Measurements from ENCODE around the gene CUBN. TPM values are rescaled to one million over a fixed set of nuclear protein-coding genes. Genes with fewer than 3 reads are reported as not detected.

Gene CUBN
- total and polyA plus RNA-seq, 7 donors: 0.25 to 2.4 (median 1.1) TPM; not detected in 2

GRCh38 chr10:16989826-16990293 lies 139.8 kb downstream of the CUBN start:
- H3K9me3 ChIP-seq: no peaks in the 10 kb centered on the region
- no peak for DNase-seq
- WGBS, 2 donors: 90 to 92% methylated on average over 8 of the region's 8 CpGs
- intact Hi-C loops (cut with DNase I): no loop called here
- no peaks in the 10 kb centered on the region for H3K36me3 ChIP-seq
- H3K4me1 ChIP-seq: no peaks in the 10 kb centered on the region
- no peak overlapping the region for H3K4me3 ChIP-seq
- no peak for TF ChIP-seq POLR2AphosphoS5 (IDR thresholded peaks at IDR 0.05)
- no peak for TF ChIP-seq CTCF (IDR thresholded peaks at IDR 0.05)
- no peak for TF ChIP-seq POLR2A (IDR thresholded peaks at IDR 0.05)
- TF ChIP-seq EP300 (IDR thresholded peaks at IDR 0.05): no peak
- H3K27me3 ChIP-seq: no peaks in the 10 kb centered on the region
- no peak overlapping the region for H3K27ac ChIP-seq

GRCh38 chr10:16988900-16989299 lies 140.7 kb downstream of the CUBN start:
- H3K4me3 ChIP-seq: no peak overlapping the region
- intact Hi-C loops (cut with DNase I): no loop called here
- H3K36me3 ChIP-seq: no peaks in the 10 kb centered on the region
- H3K27me3 ChIP-seq: no peaks in the 10 kb centered on the region
- no peaks in the 10 kb centered on the region for H3K4me1 ChIP-seq
- 70 to 80% methylated on average over 2 of the region's 2 CpGs for WGBS, 2 donors
- H3K27ac ChIP-seq: peak overlapping the region in 1 of 4 donors; percentile 60
- no peaks in the 10 kb centered on the region for H3K9me3 ChIP-seq
- TF ChIP-seq CTCF (IDR thresholded peaks at IDR 0.05) (no peak), POLR2A (IDR thresholded peaks at IDR 0.05) (no peak), POLR2AphosphoS5 (IDR thresholded peaks at IDR 0.05) (no peak)
- no peak for DNase-seq

GRCh38 chr10:16987976-16988610 lies 141.5 kb downstream of the CUBN start:
- Histone ChIP-seq H3K27ac (peak overlapping the region; percentile 47 to 60 (median 54)), H3K9me3 (no peaks in the 10 kb centered on the region), H3K4me3 (no peak overlapping the region), H3K4me1 (no peaks in the 10 kb centered on the region), H3K36me3 (no peaks in the 10 kb centered on the region), H3K27me3 (no peaks in the 10 kb centered on the region)
- 90 to 93% methylated on average over 8 of the region's 8 CpGs for WGBS, 2 donors
- intact Hi-C loops (cut with DNase I): no loop called here
- TF ChIP-seq EP300 (IDR thresholded peaks at IDR 0.05): no peak
- peak in 1 of 4 donors; percentile 27 for TF ChIP-seq POLR2AphosphoS5 (IDR thresholded peaks at IDR 0.05)
- no peak for DNase-seq

GRCh38 chr10:16987206-16987621 lies 142.4 kb downstream of the CUBN start:
- no peak for TF ChIP-seq CTCF (IDR thresholded peaks at IDR 0.05)
- no peak for TF ChIP-seq POLR2A (IDR thresholded peaks at IDR 0.05)
- no peak for TF ChIP-seq POLR2AphosphoS5 (IDR thresholded peaks at IDR 0.05)
- TF ChIP-seq EP300 (IDR thresholded peaks at IDR 0.05): no peak
- H3K27me3 ChIP-seq: no peaks in the 10 kb centered on the region
- H3K4me3 ChIP-seq: no peak overlapping the region
- 76 to 78% methylated on average over 4 of the region's 4 CpGs for WGBS, 2 donors
- DNase-seq: no peak
- H3K9me3 ChIP-seq: no peaks in the 10 kb centered on the region
- H3K27ac ChIP-seq: peak overlapping the region; percentile 47 to 60 (median 54)
- no peaks in the 10 kb centered on the region for H3K4me1 ChIP-seq
- intact Hi-C loops (cut with DNase I): no loop called here
- no peaks in the 10 kb centered on the region for H3K36me3 ChIP-seq

GRCh38 chr10:16986406-16987205 lies 143.0 kb downstream of the CUBN start:
- WGBS, 2 donors: 75 to 76% methylated on average over 10 of the region's 10 CpGs
- no peaks in the 10 kb centered on the region for H3K4me1 ChIP-seq

More at GRCh38 chr10:16986406-16987205, 143.0 kb downstream of the CUBN start:
- Histone ChIP-seq H3K9me3 (no peaks in the 10 kb centered on the region), H3K36me3 (no peaks in the 10 kb centered on the region), H3K27me3 (no peaks in the 10 kb centered on the region), H3K27ac (peak overlapping the region; percentile 47 to 60 (median 54)), H3K4me3 (no peak overlapping the region)
- TF ChIP-seq CTCF (IDR thresholded peaks at IDR 0.05): no peak
- peak in 2 of 4 donors; percentile 12 to 13 for TF ChIP-seq POLR2AphosphoS5 (IDR thresholded peaks at IDR 0.05)
- no peak for TF ChIP-seq POLR2A (IDR thresholded peaks at IDR 0.05)
- TF ChIP-seq EP300 (IDR thresholded peaks at IDR 0.05): no peak
- no peak for DNase-seq
- intact Hi-C loops (cut with DNase I): no loop called here
